GM21529 (cell line): Measurements from ENCODE around the gene GRM6.

Experiments
- ATAC-seq: cut with Tn5 transposase; IDR thresholded peaks from one replicate; pipeline ENCODE4 v1.9.1; 2021; ENCODE audit not compliant: unreplicated experiment

Gene GRM6

DNA sequence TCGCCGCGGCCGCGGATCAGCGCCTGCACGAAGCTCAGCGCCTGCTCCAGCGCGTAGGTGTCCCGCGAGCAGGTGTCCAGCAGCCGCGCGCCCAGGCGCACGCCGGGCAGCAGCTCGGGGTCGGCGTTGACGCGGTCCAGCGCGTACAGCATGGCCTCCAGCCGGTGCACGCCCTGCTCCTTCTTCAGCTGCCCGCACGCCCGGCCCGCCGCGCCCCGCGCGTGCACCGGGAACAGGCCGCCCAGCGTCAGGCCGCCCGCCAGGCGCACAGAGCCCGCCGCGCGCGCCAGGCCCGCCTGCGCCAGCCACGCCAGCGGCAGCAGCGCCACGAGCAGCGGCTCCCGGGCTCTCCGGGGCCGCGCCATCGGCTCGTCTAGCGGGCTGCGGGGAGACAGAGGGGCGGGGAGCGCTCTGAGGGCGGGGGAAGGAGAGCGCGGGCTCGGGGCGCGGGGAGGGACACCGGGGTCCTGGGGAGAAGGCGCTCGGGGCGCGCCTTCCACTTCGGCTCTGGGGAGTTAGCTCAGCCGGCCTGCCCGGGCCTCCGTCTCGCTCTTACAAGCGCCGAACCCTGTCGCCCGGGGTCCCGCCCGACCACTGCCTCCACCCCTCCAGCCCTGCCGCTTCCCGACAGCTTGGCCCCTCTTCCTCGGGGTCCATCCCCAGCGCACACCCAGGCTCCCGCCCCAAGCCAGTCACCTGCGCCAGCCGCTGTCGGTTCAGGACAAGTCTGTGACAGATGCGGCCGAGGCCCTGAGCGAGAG is at the start of gene GRM6:
Gene GRM6, minus strand, starts transcription at position 741 of the 761 bp plus-strand sequence. Its CDS starts 376 bp downstream, at position 365.
- ATAC-seq, result no peak

DNA sequence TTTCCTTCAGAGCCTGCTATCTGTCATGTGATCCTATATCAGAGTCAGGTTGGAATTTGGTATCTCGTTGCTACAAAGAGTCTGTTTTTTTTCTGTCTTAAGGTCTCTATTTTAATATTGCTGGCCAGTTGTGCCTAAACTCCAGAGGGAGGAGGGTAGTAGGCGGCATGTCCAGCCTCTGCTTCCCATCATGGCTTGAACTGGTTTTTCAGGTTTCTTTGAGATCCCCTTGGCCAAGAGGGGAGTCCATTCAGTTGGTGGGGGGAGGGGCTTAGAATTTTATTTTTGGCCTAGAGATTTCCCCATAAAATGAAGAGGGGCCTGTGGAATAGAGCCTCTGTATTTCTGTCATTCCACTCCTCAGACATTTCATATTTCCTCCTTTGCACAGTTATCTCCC is 49.6 kb upstream of the GRM6 start:
- ATAC-seq, result no peak

DNA sequence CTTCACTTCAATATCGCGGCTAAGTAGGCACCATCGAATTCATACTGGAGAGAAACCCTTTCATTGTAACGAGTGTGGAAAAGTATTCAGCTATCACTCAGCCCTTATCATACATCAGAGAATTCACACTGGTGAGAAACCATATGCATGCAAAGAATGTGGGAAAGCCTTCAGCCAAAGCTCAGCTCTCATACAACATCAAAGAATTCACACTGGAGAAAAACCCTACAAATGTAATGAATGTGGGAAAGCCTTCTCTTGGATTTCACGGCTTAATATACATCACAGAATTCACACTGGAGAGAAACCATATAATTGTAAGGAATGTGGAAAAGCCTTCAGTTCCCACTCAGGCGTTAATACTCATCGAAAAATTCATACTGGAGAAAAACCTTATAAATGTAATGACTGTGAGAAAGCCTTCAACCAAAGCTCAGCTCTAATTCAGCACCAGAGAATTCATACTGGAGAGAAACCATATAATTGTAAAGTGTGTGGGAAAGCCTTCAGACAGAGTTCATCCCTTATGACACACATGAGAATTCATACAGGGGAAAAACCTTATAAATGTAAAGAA is 38.0 kb upstream of the GRM6 start:
- ATAC-seq, result no peak

DNA sequence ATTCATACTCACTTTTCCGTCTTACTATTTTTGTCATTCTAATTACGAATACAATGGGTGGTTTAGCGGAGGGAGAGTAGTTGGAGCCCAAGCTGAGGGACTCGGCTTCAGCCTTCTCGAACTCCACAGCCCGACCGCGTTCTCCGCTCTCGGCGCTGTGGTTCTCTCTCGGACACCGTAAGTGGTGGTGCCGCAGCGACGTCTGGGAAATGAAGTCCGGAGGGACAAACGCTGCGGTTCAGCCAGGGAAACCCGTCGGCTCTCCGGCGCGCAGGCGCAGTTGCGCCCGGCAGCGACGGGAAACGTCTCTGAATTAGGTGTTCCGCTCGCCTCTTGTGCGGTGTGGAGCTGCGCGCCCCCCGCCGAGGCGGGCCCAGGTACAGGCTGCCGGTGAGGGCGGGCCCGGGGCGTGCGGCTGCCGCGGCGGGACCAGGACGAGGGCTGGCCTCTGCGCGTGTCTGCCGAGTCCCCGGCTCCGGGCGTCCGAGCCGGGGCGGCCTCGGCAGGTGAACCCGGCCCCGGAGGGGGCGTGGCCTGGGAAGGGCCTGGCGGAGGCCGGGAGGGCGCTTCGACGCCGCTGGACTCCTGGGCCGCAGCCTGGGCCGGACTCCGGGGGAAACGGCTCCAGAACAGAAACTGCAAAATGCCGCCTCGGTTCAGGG is 28.5 kb upstream of the GRM6 start, which contains the start of gene ZNF879:
Gene ZNF879, plus strand, starts transcription at position 277 of the 662 bp plus-strand sequence. CDS start 1,201 bp downstream, outside the sequence.
- peak; percentile 76 for ATAC-seq

DNA sequence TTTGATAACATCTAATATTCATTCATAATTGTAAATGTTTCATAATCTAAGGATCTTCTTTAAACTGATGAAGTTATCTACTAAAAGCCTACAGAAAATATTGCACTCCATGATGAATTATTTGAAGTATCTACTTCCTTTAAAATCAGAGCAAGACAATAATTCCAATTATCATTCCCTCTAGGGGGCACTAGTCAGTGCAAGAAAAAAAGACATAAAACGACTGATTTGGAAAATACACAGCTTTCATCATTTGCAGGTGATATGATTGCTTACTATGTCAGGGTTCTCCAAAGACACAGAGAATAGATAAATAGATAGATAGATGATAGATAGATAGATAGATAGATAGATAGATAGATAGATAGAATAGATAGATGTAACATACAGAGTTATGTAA is 13.5 kb upstream of the GRM6 start:
- ATAC-seq, result no peak

DNA sequence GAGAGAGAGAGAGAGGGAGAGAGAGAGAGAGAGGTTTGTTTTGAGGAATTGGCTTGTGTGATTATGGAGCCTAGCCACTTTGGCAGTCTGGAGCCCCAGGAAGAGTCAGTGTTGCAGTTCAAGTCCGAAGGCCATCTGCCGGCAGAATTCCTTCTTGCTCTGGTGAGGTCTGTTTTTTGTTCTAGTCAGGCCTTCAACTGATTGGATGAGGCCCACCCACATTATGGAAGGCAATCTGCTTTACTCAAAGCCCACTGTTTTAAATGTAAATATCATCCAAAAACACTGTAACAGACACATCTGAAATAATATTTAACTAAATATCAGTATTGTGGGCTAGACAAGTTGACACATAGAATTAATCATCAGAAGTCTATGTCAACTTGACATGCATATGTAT is 11.4 kb upstream of the GRM6 start:
- ATAC-seq, result no peak

DNA sequence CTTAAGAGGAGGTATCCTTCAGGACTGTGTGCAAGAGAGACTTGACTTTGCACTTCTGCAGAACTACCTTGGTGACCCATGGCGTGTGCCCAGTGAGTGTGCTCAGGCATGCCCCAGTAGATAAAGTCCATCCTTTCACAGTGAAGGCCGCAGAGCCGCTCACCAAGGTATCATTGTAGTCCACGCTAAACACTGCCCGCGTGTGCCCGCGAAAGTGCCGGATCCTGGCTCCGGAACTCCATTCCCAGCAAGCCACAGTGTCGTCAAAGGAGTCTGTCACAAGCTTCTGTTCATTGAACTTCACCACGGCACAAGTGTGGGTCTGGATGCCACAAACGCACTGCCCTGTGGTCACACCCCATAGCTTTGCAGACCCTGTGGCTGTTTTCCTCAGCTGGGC is 3.3 kb upstream of the GRM6 start:
- ATAC-seq, result no peak

DNA sequence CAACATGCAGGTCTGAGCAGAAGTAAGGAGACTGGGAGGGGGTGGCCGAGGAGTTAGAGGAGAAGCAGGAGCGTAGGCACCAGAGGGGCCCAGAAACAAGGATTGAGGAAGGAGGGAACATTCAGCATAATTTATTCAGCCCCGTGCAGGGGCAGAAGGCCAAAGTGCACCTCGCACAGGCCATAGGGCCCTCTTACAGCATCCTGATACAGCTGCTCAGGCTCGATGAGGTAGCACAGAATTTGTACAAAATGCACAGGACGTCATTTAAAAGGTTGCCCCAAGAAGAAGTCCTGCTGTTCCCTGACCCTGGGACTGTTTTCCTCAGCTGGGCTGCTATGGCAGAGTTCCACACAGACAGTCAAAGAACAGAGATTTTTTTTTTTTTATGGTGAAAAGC is 2.1 kb upstream of the GRM6 start:
- ATAC-seq, result no peak

DNA sequence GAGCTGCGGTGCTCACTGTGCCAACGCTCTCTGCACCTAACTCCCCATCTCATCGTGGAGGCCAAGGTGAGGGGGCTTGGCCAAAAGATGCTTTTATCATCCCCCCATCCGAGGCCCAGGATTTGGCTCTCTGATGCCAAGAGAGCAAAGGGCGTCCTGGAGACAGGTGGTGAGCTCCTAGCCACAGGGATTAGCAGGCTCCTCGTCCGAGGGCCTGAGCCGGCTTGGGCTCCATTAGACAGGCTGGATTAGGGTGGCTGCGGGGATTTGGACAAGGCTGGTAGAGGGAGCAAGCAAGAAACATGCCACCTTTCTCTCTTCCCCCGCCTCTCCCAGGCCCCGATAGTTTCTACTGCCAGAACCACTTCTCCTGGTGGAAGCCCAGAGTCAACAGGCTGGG is 1.0 kb upstream of the GRM6 start:
- no peak for ATAC-seq

DNA sequence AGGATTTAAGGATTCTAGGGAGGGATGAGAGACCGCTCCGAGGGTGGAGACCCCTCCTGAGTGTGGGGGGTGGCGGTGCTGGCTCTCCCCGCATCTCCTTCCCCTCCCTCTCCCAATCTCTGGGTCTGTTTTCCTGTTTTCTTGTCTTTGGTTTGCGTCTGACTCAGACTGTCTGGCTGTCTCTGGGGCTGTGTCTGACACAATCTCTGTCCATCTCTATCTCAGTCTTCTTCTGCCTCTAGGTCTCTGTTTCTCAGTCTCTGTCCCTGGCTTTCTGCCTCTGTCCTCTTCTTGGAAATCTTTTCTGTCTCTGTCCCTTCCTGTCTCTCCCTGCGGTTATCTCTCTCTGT is 196 bp upstream of the GRM6 start:
- no peak for ATAC-seq

DNA sequence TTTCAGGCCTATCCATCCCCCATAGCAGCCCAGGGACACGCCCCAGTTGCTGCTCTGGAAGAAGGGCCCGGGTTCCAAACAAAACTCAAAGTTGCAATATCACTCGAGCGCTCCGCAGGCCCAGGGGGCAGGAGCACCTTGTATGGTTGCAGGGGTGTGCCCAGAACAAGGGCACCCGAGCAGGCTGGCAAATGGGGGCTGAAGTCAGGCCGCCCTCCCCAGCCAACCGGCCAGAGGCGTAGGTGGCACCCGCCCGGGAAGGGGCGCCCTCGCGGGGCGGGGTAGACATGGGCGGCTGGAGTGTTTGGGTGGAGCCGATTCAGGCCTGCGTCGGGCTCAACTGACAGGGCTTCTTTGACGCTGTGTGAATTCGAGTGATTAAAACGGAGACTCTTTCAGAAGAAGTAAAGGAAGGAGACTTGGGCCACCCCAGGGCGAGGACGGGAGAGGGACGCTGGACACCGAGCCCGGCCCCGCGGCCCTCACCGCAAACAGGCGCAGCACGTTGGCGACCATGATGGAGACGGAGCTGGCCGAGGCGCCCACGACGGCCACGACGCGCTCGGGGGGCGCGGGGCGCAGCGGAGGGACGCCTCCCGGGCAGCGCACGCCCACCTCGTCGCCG is 1.1 kb downstream of the GRM6 start:
- no peak for ATAC-seq

DNA sequence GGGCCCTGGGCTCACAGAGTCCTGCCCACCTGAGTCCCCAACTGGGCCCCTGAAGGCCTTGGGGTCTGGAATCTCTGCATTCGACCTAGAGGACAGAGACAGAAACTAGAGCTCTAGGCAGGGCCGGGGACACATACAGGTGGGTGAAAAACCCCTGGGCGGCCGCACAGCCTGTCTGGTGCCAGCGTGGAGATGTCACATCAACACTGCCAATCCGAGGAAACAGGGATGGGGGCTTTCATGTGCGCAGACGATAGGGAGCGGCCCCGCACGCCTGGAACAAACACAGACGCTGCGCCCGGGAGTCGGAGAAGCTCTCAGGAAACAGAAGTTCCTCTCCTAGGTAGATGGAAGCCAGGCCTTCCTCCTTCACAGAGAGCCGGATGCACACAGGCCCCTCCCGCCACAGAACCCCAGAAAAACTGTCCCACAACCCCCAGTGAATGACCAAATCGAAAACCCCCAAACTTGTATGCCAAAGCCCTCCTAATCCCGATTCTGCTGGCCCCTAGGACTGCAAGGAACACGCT is 1.8 kb downstream of the GRM6 start:
- ATAC-seq, result no peak

DNA sequence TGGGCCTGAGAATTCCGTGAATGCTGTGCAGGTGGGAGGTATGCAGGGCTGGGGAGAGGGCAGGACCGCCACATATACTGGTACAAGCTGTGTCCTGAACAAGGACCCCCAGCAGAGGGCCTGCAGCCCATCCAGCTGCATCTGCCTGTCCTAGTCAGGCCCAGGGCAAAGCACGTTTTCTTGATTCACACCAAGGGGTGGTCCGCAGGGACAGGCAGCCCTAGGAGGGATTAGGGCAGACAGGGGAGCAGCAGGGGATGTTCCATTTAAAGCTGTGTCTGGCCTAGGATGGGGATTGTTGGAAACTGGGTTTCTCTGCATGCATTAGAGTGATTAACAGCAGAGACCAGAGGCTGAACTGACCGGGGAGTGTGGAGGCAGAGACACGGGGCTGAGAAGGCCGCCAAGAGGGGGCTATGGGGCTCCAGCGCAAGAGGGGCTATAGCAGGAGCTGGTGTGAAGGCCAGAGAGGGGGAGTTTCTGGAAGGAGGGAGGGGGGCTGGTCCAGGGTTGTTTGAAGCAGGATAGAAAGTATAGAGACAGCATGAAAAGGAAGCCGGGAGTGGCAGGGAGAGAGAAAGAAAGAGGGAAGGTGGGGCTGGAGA is 2.7 kb downstream of the GRM6 start:
- ATAC-seq, result no peak

DNA sequence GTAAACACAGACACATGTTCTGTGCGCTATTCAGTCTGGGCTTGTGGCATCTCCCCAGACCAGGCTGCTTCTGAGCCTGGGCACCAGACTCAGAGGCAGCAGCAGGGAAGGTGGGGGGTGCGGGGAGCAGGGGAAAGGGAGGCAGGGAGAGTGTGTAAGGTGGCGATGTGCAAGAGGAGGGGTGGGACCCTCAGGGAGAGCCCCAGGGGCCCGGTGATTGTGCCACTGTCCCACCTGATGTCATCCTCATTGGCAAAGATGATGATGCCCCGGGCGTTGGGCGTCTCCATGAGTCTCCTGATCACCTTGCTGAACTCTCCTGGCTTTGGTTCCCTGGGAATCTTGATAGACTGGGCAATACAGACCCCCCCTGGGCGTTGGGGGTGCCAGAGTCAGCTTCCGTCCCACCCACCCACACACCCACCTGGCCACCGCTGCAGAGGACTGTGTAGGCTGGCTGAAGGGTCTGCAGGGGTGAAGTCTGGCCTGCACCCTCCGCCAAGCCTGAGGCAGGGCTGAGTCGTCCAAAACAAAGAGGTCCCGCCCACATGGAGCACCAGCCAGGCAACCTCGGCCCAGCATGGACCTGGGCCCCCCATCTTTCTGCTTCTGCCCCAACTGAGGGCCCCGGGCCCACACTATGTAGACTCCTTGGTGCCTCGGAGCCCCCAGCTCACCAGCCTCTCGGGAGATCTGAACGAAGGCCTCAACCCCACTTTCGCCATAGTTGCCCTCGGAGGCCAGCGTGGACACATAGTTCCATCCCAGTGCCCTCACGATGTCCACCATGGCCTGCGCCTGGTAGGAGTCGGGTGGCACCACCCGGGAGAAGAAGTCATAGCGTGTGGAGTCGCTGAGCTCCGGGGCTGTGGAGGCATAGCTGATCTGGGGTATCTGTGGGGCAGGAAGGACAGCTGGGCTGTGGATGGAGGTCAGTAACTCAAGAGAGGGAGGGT is 3.7 kb downstream of the GRM6 start:
- ATAC-seq, result no peak

DNA sequence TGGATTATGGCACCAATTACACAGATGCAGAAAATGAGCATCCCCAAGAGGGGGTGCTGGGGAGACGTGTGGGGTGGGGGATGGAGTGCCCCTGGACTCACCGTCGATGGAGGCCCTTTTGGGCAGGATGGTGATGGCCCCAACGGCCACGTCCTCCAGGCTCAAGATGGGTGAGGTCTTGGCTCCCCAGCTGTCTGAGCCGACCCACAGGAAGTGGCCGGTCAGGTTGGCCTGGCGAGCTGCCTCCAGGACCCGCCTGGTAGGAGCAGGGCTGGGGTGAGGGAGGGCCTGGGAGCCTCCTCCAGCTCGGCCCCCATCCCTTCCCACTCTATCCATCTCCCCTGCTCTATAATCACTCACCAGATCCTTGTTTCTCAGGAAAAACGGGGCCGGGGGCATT is 4.6 kb downstream of the GRM6 start:
- ATAC-seq, result no peak

DNA sequence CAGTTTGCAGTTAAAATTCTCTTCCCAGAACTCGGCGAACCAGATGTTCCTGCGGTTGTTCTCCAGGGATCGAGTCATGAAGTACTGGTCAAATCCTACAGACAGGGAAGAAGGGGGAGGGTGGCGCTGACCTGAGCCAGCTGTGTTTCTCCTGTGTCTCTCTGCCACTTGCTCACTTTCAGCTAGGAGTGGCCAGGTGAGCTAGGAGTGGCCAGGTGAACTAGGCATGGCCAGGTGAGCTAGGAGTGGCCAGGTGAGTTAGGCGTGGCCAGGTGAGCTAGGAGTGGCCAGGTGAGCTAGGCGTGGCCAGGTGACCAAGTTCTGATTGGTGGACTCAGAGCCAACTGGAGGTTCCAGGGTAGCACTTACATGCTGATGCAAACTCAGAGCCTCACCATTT is 5.8 kb downstream of the GRM6 start:
- ATAC-seq, result no peak

DNA sequence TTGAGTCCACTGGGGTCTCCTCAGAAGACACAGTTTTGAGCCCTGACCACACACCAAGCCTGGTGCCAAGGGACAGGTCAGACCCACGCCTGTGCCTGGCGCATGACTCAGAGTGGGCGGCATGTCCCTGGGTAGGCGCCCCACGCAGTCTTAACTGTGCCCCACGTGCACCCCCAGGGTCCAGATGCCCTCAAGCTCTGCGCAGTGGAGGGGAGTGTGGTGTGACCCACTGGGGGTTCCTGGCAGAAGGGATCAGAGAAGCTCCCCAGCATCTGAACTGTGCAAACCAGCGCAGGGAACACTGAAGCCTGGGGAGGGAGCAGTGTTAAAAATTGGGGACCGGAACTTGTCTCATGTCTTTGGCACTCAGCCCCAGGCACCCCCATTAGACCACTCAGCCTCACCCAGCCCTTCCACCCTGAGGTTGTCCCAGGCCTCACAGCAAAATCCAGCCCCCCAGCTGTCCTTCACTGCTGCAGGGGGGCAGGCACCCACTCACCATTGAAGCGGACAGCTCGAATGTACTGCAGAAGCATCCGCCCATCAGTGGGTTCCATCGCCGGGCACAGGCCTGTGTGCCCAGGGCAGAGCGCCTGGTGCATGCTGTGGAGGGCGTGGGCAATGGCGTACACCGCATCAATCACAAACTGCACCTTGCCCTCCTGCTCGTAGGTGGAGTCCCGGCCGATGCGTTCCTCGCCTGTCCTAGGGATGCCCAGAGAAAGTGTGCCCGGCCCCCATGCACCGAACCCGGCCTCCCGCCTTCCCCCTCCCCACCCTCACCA is 6.5 kb downstream of the GRM6 start:
- no peak for ATAC-seq

DNA sequence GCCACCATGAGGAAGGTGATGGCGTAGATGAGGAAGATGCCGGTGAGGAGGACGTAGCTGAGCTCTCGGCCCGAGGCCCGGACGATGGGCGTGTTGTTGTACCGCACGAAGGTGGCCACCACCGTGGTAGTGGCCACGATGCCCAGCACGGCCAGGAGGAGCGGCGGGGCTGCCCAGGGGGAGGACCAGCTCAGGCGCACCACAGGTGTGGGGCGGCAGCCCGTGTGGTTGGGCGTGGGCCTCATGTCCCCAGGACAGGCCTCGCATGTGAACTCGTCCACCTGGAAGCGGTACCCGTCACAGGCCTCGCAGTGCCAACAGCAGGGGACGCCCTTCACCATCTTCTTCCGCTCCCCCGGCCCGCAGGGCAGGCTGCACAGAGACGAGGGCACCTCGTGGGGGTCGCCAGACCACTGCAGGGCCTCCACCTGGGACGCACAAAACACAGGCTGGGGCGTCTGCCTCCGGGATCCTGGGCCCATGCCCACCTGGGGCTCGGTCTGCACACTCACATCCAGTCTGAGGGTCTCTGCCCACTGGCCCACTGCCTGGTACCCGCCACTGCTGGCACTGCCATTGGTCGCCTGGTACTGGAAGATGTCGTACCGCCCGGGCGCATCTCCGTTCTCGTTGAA is 8.7 kb downstream of the GRM6 start:
- no peak for ATAC-seq
